ENCODE measurements around the gene FUCA1.

The FUCA1 gene

DNA sequence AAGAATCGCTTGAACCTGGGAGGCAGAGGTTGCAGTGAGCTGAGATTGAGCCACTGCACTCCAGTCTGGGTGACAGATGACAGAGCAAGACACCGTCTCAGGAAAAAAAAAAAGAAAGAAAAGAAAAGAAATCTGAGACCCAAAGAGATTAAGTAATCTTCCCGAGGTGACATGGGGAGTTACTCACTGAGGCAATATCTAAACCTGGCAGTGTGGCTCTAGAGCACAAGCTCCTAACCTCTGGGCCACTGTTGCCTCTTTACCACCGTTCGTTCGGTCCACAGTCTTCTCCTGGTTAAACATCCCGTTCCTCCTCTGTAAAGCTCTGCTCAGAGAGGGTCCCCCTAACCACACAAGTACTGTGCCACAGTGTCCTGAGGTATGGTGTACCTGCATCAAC, 44.3 kb downstream of the FUCA1 start:
- Histone ChIP-seq H3K27me3 (ENCODE audit: insufficient read depth, poor library complexity, severe bottlenecking) (no peaks in the 10 kb centered on the region), H3K36me3 (ENCODE audit: low read depth) (peaks cover 5% of the 10 kb centered on the region; the same call in 1 of the 2 replicates), H3K4me3 (ENCODE audit: severe bottlenecking) (no peak overlapping the region), H3K27ac (ENCODE audit: poor library complexity, severe bottlenecking) (no peak overlapping the region), H3K4me1 (ENCODE audit: insufficient read depth, poor library complexity, severe bottlenecking) (peaks cover 4% of the 10 kb centered on the region), H3K9me3 (ENCODE audit: severe bottlenecking) (no peaks in the 10 kb centered on the region)
- ATAC-seq (ENCODE audit: low read depth) (no peak), DNase-seq (ENCODE audit: low spot score) (no peak)
- TF ChIP-seq, protein P1, sequence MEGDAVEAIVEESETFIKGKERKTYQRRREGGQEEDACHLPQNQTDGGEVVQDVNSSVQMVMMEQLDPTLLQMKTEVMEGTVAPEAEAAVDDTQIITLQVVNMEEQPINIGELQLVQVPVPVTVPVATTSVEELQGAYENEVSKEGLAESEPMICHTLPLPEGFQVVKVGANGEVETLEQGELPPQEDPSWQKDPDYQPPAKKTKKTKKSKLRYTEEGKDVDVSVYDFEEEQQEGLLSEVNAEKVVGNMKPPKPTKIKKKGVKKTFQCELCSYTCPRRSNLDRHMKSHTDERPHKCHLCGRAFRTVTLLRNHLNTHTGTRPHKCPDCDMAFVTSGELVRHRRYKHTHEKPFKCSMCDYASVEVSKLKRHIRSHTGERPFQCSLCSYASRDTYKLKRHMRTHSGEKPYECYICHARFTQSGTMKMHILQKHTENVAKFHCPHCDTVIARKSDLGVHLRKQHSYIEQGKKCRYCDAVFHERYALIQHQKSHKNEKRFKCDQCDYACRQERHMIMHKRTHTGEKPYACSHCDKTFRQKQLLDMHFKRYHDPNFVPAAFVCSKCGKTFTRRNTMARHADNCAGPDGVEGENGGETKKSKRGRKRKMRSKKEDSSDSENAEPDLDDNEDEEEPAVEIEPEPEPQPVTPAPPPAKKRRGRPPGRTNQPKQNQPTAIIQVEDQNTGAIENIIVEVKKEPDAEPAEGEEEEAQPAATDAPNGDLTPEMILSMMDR (IDR thresholded peaks at IDR 0.05; ENCODE audit: poor library complexity, severe bottlenecking), result no peak

DNA sequence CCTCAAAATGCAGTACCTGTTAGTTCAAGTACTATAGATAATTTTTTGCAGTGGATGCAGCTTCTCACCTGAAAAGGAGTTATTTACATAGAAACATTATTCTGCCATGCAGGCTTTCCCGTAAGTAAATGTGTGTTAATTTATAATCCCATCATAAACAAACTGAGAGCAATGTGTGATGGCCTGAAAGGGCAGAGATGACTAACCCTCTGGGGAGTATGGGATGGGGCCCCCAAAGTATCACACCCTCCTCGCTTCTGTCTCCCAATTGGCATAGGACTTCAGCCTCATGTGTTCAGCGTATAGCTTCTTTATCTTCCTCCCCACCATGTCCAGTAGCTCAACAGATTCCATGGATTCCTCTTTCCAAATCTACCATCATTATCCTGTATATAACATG, 50.5 kb downstream of the FUCA1 start:
- no peak for ATAC-seq (ENCODE audit: low read depth)
- DNase-seq (ENCODE audit: low spot score), result no peak
- Histone ChIP-seq H3K4me1 (ENCODE audit: insufficient read depth, poor library complexity, severe bottlenecking) (no peaks in the 10 kb centered on the region), H3K36me3 (ENCODE audit: low read depth) (peaks cover 41% of the 10 kb centered on the region), H3K9me3 (ENCODE audit: severe bottlenecking) (no peaks in the 10 kb centered on the region), H3K27me3 (ENCODE audit: insufficient read depth, poor library complexity, severe bottlenecking) (no peaks in the 10 kb centered on the region), H3K27ac (ENCODE audit: poor library complexity, severe bottlenecking) (no peak overlapping the region), H3K4me3 (ENCODE audit: severe bottlenecking) (no peak overlapping the region)
- TF ChIP-seq, protein P1 (IDR thresholded peaks at IDR 0.05; ENCODE audit: poor library complexity, severe bottlenecking), result no peak

DNA sequence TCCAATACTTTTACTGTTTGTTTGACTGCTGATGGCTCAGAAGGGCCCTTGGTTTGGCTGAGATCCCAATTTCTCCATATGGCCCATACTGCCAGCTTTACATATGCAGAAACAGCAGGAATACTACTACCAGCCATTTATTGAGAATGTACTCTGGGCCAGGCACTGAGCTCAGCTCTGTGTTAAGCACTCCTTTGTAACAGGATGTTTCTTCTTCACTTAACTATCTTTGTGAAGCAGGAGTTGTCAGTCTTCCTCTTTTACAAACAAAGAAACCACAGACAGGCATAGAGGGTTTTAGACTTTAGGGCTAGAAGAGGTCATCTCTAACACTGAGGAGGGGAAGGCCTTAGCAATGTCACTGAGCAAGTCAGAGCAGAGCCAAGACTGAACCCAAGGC, 51.2 kb downstream of the FUCA1 start:
- Histone ChIP-seq H3K4me3 (ENCODE audit: severe bottlenecking) (no peak overlapping the region), H3K4me1 (ENCODE audit: insufficient read depth, poor library complexity, severe bottlenecking) (no peaks in the 10 kb centered on the region), H3K9me3 (ENCODE audit: severe bottlenecking) (no peaks in the 10 kb centered on the region), H3K36me3 (ENCODE audit: low read depth) (peaks cover 44% of the 10 kb centered on the region), H3K27ac (ENCODE audit: poor library complexity, severe bottlenecking) (no peak overlapping the region), H3K27me3 (ENCODE audit: insufficient read depth, poor library complexity, severe bottlenecking) (no peaks in the 10 kb centered on the region)
- ATAC-seq (ENCODE audit: low read depth) (no peak), DNase-seq (ENCODE audit: low spot score) (no peak)
- TF ChIP-seq, protein P1 (IDR thresholded peaks at IDR 0.05; ENCODE audit: poor library complexity, severe bottlenecking), result no peak

DNA sequence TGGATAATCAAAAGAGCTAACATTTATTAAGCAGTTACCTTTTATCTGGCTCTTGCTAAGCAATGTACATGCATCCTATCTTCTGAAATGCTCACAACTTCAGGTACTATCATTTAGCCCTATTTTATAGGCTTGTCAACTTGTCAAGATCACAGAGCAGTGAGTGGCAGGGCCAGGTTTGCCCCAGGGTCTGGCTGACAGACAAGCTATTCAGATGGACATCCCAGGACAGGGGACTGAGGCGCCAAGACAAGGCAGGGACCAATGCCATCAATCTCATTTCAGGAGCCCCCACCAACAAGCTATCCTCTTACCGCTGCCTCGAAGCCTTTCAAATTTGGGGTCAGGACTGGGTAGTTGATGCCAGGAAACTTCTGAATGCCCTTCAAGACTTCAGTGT, 51.7 kb downstream of the FUCA1 start:
- Histone ChIP-seq H3K9me3 (ENCODE audit: severe bottlenecking) (no peaks in the 10 kb centered on the region), H3K36me3 (ENCODE audit: low read depth) (peaks cover 44% of the 10 kb centered on the region)

DNA sequence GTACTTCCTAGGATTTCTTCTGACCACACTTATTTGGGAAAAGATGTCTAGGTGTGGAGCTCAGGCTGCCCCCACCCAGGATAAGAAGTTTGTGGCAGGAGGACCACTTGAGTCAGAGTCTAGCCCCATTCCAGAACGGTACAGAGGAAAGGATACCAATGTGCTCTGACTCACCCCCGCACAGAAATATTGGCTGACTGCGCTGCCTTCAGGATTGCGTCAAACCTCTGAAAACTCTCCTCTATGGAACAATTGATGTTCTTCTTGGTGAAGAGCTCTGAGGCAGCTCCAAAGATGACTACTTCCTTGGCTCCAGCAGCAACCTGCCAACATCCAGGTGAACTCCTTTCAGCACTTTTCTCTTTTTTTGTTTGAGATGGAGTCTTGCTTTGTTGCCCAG, 54.1 kb downstream of the FUCA1 start:
- H3K36me3 ChIP-seq (ENCODE audit: low read depth), result peaks cover 40% of the 10 kb centered on the region
- DNase-seq (ENCODE audit: low spot score), result no peak
- H3K4me3 ChIP-seq (ENCODE audit: severe bottlenecking), result no peak overlapping the region
- no peak overlapping the region for H3K27ac ChIP-seq (ENCODE audit: poor library complexity, severe bottlenecking)
- H3K4me1 ChIP-seq (ENCODE audit: insufficient read depth, poor library complexity, severe bottlenecking), result no peaks in the 10 kb centered on the region
- no peak for ATAC-seq (ENCODE audit: low read depth)
- TF ChIP-seq, protein P1 (IDR thresholded peaks at IDR 0.05; ENCODE audit: poor library complexity, severe bottlenecking), result no peak
- no peaks in the 10 kb centered on the region for H3K27me3 ChIP-seq (ENCODE audit: insufficient read depth, poor library complexity, severe bottlenecking)
- H3K9me3 ChIP-seq (ENCODE audit: severe bottlenecking), result no peaks in the 10 kb centered on the region

More for the DNA sequence above, 51.7 kb downstream of the FUCA1 start:
- Histone ChIP-seq H3K4me3 (ENCODE audit: severe bottlenecking) (no peak overlapping the region), H3K27me3 (ENCODE audit: insufficient read depth, poor library complexity, severe bottlenecking) (no peaks in the 10 kb centered on the region), H3K4me1 (ENCODE audit: insufficient read depth, poor library complexity, severe bottlenecking) (no peaks in the 10 kb centered on the region), H3K27ac (ENCODE audit: poor library complexity, severe bottlenecking) (no peak overlapping the region)
- TF ChIP-seq, protein P1 (IDR thresholded peaks at IDR 0.05; ENCODE audit: poor library complexity, severe bottlenecking), result no peak
- ATAC-seq (ENCODE audit: low read depth) (no peak), DNase-seq (ENCODE audit: low spot score) (no peak)

Data from RWPE2 (cell line).